GM08714 (cell line): Measurements from ENCODE around the gene PRKCA.

Experiments
- H3K4me3 ChIP-seq: fragments of 200-500 bp; sonication (Bioruptor generic); 2 replicates; pipeline ENCODE4 v1.5.1; 2014; ENCODE audit warnings: mild to moderate bottlenecking, low read length, inconsistent platforms
- ZNF274 ChIP-seq: IDR thresholded peaks from 2 replicates; pipeline ENCODE4 v1.6.1; 2012; ENCODE audit warnings: mild to moderate bottlenecking, low read depth, low read length

The PRKCA gene

GRCh38 chr17:66509926-66510325, 207.5 kb downstream of the PRKCA start:
- no peak overlapping the region for H3K4me3 ChIP-seq
- TF ChIP-seq ZNF274 = no peak

- no peak for TF ChIP-seq ZNF274
- no peak overlapping the region for H3K4me3 ChIP-seq
Measured at GRCh38 chr17:66511135-66511534, 208.7 kb downstream of the PRKCA start.

- H3K4me3 ChIP-seq = no peak overlapping the region
- no peak for TF ChIP-seq ZNF274
Measured at GRCh38 chr17:66514227-66514806, 211.9 kb downstream of the PRKCA start.

- H3K4me3 ChIP-seq = no peak overlapping the region
- no peak for TF ChIP-seq ZNF274
Measured at GRCh38 chr17:66515974-66516373, 213.6 kb downstream of the PRKCA start.

- no peak overlapping the region for H3K4me3 ChIP-seq
Measured at GRCh38 chr17:66517336-66518009, 215.1 kb downstream of the PRKCA start.

GRCh38 chr17:66518108-66518507, 215.7 kb downstream of the PRKCA start:
- no peak overlapping the region for H3K4me3 ChIP-seq
- TF ChIP-seq ZNF274 = no peak

More at GRCh38 chr17:66517336-66518009, 215.1 kb downstream of the PRKCA start:
- TF ChIP-seq ZNF274 = no peak

- H3K4me3 ChIP-seq = no peak overlapping the region
- TF ChIP-seq ZNF274 = no peak
Measured at GRCh38 chr17:66518677-66519076, 216.3 kb downstream of the PRKCA start.

- H3K4me3 ChIP-seq = no peak overlapping the region
- TF ChIP-seq ZNF274 = no peak
Measured at GRCh38 chr17:66519154-66519553, 216.7 kb downstream of the PRKCA start.

GRCh38 chr17:66520999-66521398, 218.6 kb downstream of the PRKCA start:
- TF ChIP-seq ZNF274 = no peak

GRCh38 chr17:66522591-66523272, 220.3 kb downstream of the PRKCA start:
- no peak overlapping the region for H3K4me3 ChIP-seq
- no peak for TF ChIP-seq ZNF274

More at GRCh38 chr17:66520999-66521398, 218.6 kb downstream of the PRKCA start:
- no peak overlapping the region for H3K4me3 ChIP-seq

- no peak overlapping the region for H3K4me3 ChIP-seq
- no peak for TF ChIP-seq ZNF274
Measured at GRCh38 chr17:66523378-66524200, 221.2 kb downstream of the PRKCA start.

- no peak for TF ChIP-seq ZNF274
- no peak overlapping the region for H3K4me3 ChIP-seq
Measured at GRCh38 chr17:66524877-66525276, 222.5 kb downstream of the PRKCA start.

GRCh38 chr17:66525338-66525737, 222.9 kb downstream of the PRKCA start:
- H3K4me3 ChIP-seq = no peak overlapping the region
- no peak for TF ChIP-seq ZNF274

GRCh38 chr17:66526827-66527226, 224.4 kb downstream of the PRKCA start:
- no peak for TF ChIP-seq ZNF274
- no peak overlapping the region for H3K4me3 ChIP-seq

GRCh38 chr17:66527335-66527734, 224.9 kb downstream of the PRKCA start:
- no peak overlapping the region for H3K4me3 ChIP-seq
- TF ChIP-seq ZNF274 = no peak
